Liver (tissue), 9 donors: ENCODE measurements around the gene CDH13. TPM values are rescaled to one million over a fixed set of nuclear protein-coding genes. Genes with fewer than 3 reads are reported as not detected.

Experiments
- DNase-seq: peaks from one replicate; pipeline ENCODE4 v3.0.0-alpha.2; 2017; ENCODE audit warnings: low spot score
- H3K27ac ChIP-seq, 2 donors: one replicate each; pipeline ENCODE4 v1.7.0; 2013; ENCODE audit warnings: inconsistent platforms in 2 of 2, low read length in 2 of 2, control low read depth in 1 of 2, low read depth in 1 of 2, mild to moderate bottlenecking in 1 of 2
- H3K27me3 ChIP-seq, 4 donors: one replicate each; pipeline versions ENCODE4 v1.6.1 to v1.7.0; 2013; ENCODE audit warnings: low read length in 3 of 4, inconsistent platforms in 1 of 4, mild to moderate bottlenecking in 1 of 4, moderate library complexity in 1 of 4; ENCODE audit not compliant: control insufficient read depth in 4 of 4, insufficient read depth in 4 of 4
- H3K36me3 ChIP-seq, 4 donors: one replicate each; pipeline versions ENCODE4 v1.6.1 to v1.7.0; 2013; ENCODE audit warnings: low read length in 3 of 4, mild to moderate bottlenecking in 3 of 4, low read depth in 1 of 4, moderate library complexity in 1 of 4; ENCODE audit not compliant: control insufficient read depth in 4 of 4, insufficient read depth in 3 of 4
- H3K4me1 ChIP-seq, 4 donors: one replicate each; pipeline versions ENCODE4 v1.6.1 to v1.7.0; 2013; ENCODE audit warnings: low read length in 3 of 4, mild to moderate bottlenecking in 3 of 4, moderate library complexity in 1 of 4; ENCODE audit not compliant: control insufficient read depth in 4 of 4, insufficient read depth in 4 of 4
- H3K4me3 ChIP-seq, 3 donors: one replicate each; pipeline versions ENCODE4 v1.6.1 to v1.7.0; 2013; ENCODE audit warnings: low read length in 3 of 3, control low read depth in 1 of 3, low read depth in 1 of 3, mild to moderate bottlenecking in 1 of 3
- H3K9ac ChIP-seq, 2 donors: one replicate each; pipeline ENCODE4 v1.7.0; 2013; ENCODE audit warnings: low read length in 2 of 2, mild to moderate bottlenecking in 2 of 2, moderate library complexity in 2 of 2, control low read depth in 1 of 2, low read depth in 1 of 2
- H3K9me3 ChIP-seq, 4 donors: one replicate each; pipeline versions ENCODE4 v1.6.1 to v1.7.0; 2013; ENCODE audit warnings: low read length in 3 of 4; ENCODE audit not compliant: control insufficient read depth in 4 of 4
- ATF3 ChIP-seq: IDR thresholded peaks from 2 replicates; pipeline ENCODE4 v1.6.1; 2016; ENCODE audit warnings: antibody characterized with exemption
- EGR1 ChIP-seq, 2 donors: IDR thresholded peaks; 2 replicates each; pipeline ENCODE4 v1.6.1; 2016 to 2018; ENCODE audit warnings: antibody characterized with exemption in 2 of 2, low read depth in 2 of 2
- FOXA1 ChIP-seq: IDR thresholded peaks from 2 replicates; pipeline ENCODE4 v1.6.1; 2016; ENCODE audit warnings: antibody characterized with exemption
- FOXA2 ChIP-seq: IDR thresholded peaks from 2 replicates; pipeline ENCODE4 v1.6.1; 2016; ENCODE audit warnings: antibody characterized with exemption
- GABPA ChIP-seq, 2 donors: IDR thresholded peaks in 1 of 2; conservative IDR thresholded peaks in 1 of 2; 2 replicates each; pipeline ENCODE4 v1.6.1; 2016; ENCODE audit warnings: antibody characterized with exemption in 2 of 2, mild to moderate bottlenecking in 1 of 2, moderate library complexity in 1 of 2
- HNF4A ChIP-seq, 2 donors: conservative IDR thresholded peaks; 2 replicates each; pipeline ENCODE4 v1.6.1; 2016; ENCODE audit warnings: antibody characterized with exemption in 2 of 2, mild to moderate bottlenecking in 2 of 2
- HNF4G ChIP-seq: IDR thresholded peaks from 2 replicates; pipeline ENCODE4 v1.6.1; 2016; ENCODE audit warnings: antibody characterized with exemption
- JUND ChIP-seq, 2 donors: IDR thresholded peaks; 2 replicates each; pipeline ENCODE4 v1.6.1; 2016; ENCODE audit warnings: antibody characterized with exemption in 2 of 2
- MAX ChIP-seq: IDR thresholded peaks from 2 replicates; pipeline ENCODE4 v1.6.1; 2016; ENCODE audit warnings: antibody characterized with exemption
- NR2F2 ChIP-seq: IDR thresholded peaks from 2 replicates; pipeline ENCODE4 v1.6.1; 2016; ENCODE audit warnings: antibody characterized with exemption
- RAD21 ChIP-seq, 2 donors: IDR thresholded peaks; 2 replicates each; pipeline ENCODE4 v1.6.1; 2016; ENCODE audit warnings: antibody characterized with exemption in 2 of 2, mild to moderate bottlenecking in 2 of 2
- RXRA ChIP-seq, 2 donors: IDR thresholded peaks; 2 replicates each; pipeline ENCODE4 v1.6.1; 2017 to 2018; ENCODE audit warnings: antibody characterized with exemption in 2 of 2, mild to moderate bottlenecking in 1 of 2
- SP1 ChIP-seq: IDR thresholded peaks from 2 replicates; pipeline ENCODE4 v1.6.1; 2018; ENCODE audit warnings: antibody characterized with exemption, mild to moderate bottlenecking
- TAF1 ChIP-seq: conservative IDR thresholded peaks from 2 replicates; pipeline ENCODE4 v1.6.1; 2016; ENCODE audit warnings: antibody characterized with exemption, mild to moderate bottlenecking
- YY1 ChIP-seq: IDR thresholded peaks from 2 replicates; pipeline ENCODE4 v1.6.1; 2016; ENCODE audit warnings: antibody characterized with exemption, mild to moderate bottlenecking
- WGBS: extraction: QIAGEN DNeasy Blood & Tissue Kit; methylation state at CpG from one replicate; pipeline ENCODE4 v1.1.7; 2013; 5-methylcytosine and 5-hydroxymethylcytosine counted together
- polyA plus RNA-seq, 2 donors: library from polyadenylated mRNA; stranded (reverse) in 1 of 2; unstranded in 1 of 2; fragments of 200-250 nt in 1 of 2; fragments of >200 nt in 1 of 2; fragmentation: Nextera tagmentation in 1 of 2; extraction: Ambion mirVana in 1 of 2; gene quantifications; one replicate each; pipeline versions ENCODE4 v1.2.1 to v1.2.3, GENCODE V29; 2013 to 2015
- total RNA-seq, 2 donors: library from RNA; depleted of rRNA; stranded (reverse); fragments of >200 nt; gene quantifications; one replicate each; pipeline ENCODE4 v1.2.3, GENCODE V29; 2014
- TF ChIP-seq, protein P1 (sequence below): IDR thresholded peaks from 2 replicates; pipeline ENCODE4 v1.6.1; 2016; ENCODE audit warnings: antibody characterized with exemption, mild to moderate bottlenecking
- TF ChIP-seq, protein P2 (sequence below): IDR thresholded peaks from 2 replicates; pipeline ENCODE4 v1.6.1; 2016; ENCODE audit warnings: antibody characterized with exemption
- TF ChIP-seq, protein P3 (sequence below): fragments of 150-350 bp; IDR thresholded peaks from 2 replicates; pipeline ENCODE4 v1.5.1; 2017; ENCODE audit warnings: improper control_type of control experiment, low read depth, low read length; ENCODE audit not compliant: missing input control
- donor health status: healthy.
- donor health status: healthy.
- donor health status: healthy.
- donor health status: healthy.
- donor health status: healthy.

The CDH13 gene
- total and polyA plus RNA-seq, 4 donors, result 0.21 to 1.5 (median 0.58) TPM

GRCh38 chr16:83363521-83363920 is 736.8 kb downstream of the CDH13 start:
- Histone ChIP-seq H3K9me3 (no peaks in the 10 kb centered on the region), H3K27me3 (no peaks in the 10 kb centered on the region), H3K9ac (no peak overlapping the region), H3K36me3 (no peaks in the 10 kb centered on the region), H3K4me3 (no peak overlapping the region), H3K27ac (no peak overlapping the region), H3K4me1 (no peaks in the 10 kb centered on the region)
- 61% methylated on average over 4 of the region's 4 CpGs for WGBS
- DNase-seq, result no peak
- TF ChIP-seq, protein P1, sequence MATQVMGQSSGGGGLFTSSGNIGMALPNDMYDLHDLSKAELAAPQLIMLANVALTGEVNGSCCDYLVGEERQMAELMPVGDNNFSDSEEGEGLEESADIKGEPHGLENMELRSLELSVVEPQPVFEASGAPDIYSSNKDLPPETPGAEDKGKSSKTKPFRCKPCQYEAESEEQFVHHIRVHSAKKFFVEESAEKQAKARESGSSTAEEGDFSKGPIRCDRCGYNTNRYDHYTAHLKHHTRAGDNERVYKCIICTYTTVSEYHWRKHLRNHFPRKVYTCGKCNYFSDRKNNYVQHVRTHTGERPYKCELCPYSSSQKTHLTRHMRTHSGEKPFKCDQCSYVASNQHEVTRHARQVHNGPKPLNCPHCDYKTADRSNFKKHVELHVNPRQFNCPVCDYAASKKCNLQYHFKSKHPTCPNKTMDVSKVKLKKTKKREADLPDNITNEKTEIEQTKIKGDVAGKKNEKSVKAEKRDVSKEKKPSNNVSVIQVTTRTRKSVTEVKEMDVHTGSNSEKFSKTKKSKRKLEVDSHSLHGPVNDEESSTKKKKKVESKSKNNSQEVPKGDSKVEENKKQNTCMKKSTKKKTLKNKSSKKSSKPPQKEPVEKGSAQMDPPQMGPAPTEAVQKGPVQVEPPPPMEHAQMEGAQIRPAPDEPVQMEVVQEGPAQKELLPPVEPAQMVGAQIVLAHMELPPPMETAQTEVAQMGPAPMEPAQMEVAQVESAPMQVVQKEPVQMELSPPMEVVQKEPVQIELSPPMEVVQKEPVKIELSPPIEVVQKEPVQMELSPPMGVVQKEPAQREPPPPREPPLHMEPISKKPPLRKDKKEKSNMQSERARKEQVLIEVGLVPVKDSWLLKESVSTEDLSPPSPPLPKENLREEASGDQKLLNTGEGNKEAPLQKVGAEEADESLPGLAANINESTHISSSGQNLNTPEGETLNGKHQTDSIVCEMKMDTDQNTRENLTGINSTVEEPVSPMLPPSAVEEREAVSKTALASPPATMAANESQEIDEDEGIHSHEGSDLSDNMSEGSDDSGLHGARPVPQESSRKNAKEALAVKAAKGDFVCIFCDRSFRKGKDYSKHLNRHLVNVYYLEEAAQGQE, result no peak
- TF ChIP-seq FOXA2 (no peak), EGR1 (IDR thresholded peaks at IDR 0.05; ENCODE audit: low read depth in 2 of 2) (no peak), YY1 (no peak), MAX (no peak), TAF1 (no peak), SP1 (no peak), GABPA (IDR thresholded peaks at IDR 0.05 in 1 of 2, conservative IDR thresholded peaks at IDR 0.05 in 1 of 2) (no peak), NR2F2 (no peak), JUND (IDR thresholded peaks at IDR 0.05) (no peak), RAD21 (IDR thresholded peaks at IDR 0.05) (no peak), RXRA (IDR thresholded peaks at IDR 0.05) (no peak), HNF4A (conservative IDR thresholded peaks at IDR 0.05) (no peak), ATF3 (no peak), FOXA1 (no peak), HNF4G (no peak)
- TF ChIP-seq, protein P2, sequence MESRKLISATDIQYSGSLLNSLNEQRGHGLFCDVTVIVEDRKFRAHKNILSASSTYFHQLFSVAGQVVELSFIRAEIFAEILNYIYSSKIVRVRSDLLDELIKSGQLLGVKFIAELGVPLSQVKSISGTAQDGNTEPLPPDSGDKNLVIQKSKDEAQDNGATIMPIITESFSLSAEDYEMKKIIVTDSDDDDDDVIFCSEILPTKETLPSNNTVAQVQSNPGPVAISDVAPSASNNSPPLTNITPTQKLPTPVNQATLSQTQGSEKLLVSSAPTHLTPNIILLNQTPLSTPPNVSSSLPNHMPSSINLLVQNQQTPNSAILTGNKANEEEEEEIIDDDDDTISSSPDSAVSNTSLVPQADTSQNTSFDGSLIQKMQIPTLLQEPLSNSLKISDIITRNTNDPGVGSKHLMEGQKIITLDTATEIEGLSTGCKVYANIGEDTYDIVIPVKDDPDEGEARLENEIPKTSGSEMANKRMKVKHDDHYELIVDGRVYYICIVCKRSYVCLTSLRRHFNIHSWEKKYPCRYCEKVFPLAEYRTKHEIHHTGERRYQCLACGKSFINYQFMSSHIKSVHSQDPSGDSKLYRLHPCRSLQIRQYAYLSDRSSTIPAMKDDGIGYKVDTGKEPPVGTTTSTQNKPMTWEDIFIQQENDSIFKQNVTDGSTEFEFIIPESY, result no peak
- TF ChIP-seq, protein P3, sequence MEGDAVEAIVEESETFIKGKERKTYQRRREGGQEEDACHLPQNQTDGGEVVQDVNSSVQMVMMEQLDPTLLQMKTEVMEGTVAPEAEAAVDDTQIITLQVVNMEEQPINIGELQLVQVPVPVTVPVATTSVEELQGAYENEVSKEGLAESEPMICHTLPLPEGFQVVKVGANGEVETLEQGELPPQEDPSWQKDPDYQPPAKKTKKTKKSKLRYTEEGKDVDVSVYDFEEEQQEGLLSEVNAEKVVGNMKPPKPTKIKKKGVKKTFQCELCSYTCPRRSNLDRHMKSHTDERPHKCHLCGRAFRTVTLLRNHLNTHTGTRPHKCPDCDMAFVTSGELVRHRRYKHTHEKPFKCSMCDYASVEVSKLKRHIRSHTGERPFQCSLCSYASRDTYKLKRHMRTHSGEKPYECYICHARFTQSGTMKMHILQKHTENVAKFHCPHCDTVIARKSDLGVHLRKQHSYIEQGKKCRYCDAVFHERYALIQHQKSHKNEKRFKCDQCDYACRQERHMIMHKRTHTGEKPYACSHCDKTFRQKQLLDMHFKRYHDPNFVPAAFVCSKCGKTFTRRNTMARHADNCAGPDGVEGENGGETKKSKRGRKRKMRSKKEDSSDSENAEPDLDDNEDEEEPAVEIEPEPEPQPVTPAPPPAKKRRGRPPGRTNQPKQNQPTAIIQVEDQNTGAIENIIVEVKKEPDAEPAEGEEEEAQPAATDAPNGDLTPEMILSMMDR, result no peak
